Fibroblast of lung (primary cell): ENCODE data around the gene NACAD.

Experiments
- EZH2 ChIP-seq: IDR thresholded peaks from 2 replicates; pipeline ENCODE4 v1.5.1; 2012; ENCODE audit warnings: low read length, control low read depth, mild to moderate bottlenecking; ENCODE audit errors: missing control alignments
- TF ChIP-seq, protein P1 (sequence below), 2 donors: IDR thresholded peaks in 1 of 2; conservative IDR thresholded peaks in 1 of 2; 1 replicate in 1 of 2; 2 replicates in 1 of 2; pipeline ENCODE4 v1.5.1; 2011 to 2012; ENCODE audit warnings: low read length in 2 of 2, control low read depth in 1 of 2, inconsistent platforms in 1 of 2, low read depth in 1 of 2, mild to moderate bottlenecking in 1 of 2

DNA sequence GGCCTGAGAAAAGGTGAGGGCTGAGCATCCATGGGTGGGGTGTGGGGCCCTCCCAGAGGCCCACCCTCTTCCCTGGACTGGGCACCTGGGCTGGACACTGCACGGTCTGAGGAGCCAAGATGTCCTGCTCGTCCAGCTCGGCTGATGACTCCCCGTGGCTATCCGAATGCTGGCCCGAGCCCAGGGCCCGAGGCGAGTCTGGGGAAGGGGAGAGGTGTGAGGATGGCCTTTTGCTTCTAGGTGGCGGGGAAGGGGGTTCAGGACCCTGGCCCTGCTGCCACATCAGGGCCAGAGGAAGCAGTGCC, 7.1 kb downstream of the NACAD start:
- TF ChIP-seq, protein P1, sequence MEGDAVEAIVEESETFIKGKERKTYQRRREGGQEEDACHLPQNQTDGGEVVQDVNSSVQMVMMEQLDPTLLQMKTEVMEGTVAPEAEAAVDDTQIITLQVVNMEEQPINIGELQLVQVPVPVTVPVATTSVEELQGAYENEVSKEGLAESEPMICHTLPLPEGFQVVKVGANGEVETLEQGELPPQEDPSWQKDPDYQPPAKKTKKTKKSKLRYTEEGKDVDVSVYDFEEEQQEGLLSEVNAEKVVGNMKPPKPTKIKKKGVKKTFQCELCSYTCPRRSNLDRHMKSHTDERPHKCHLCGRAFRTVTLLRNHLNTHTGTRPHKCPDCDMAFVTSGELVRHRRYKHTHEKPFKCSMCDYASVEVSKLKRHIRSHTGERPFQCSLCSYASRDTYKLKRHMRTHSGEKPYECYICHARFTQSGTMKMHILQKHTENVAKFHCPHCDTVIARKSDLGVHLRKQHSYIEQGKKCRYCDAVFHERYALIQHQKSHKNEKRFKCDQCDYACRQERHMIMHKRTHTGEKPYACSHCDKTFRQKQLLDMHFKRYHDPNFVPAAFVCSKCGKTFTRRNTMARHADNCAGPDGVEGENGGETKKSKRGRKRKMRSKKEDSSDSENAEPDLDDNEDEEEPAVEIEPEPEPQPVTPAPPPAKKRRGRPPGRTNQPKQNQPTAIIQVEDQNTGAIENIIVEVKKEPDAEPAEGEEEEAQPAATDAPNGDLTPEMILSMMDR (conservative IDR thresholded peaks at IDR 0.05 in 1 of 2, IDR thresholded peaks at IDR 0.05 in 1 of 2; ENCODE audit: low read depth in 1 of 2, low read length in 2 of 2): no peak
- no peak for TF ChIP-seq EZH2
